HepG2 (cell line): ENCODE data around the gene ING1. TPM values are rescaled to one million over a fixed set of nuclear protein-coding genes. Genes with fewer than 3 reads are reported as not detected.

ENCODE experiments used
- CEBPB ChIP-seq: IDR thresholded peaks from 2 replicates; pipeline ENCODE4 v1.6.1; 2011; ENCODE audit warnings: low read depth, low read length, improper control_type of control experiment, borderline replicate concordance
- CREB1 ChIP-seq, 2 experiments: fragments of 450-650 bp in 1 of 2; IDR thresholded peaks; 2 replicates each; pipeline ENCODE4 v1.6.1; 2016 to 2017; ENCODE audit warnings: control low read depth in 1 of 2, mild to moderate bottlenecking in 1 of 2, missing compliant biosample characterization in 1 of 2, missing genetic modification characterization in 1 of 2
- FIP1L1 ChIP-seq: fragments of 200-400 bp; formaldehyde crosslinking; IDR thresholded peaks from 2 replicates; pipeline ENCODE4 v1.6.1; 2018; ENCODE audit warnings: low read depth, mild to moderate bottlenecking, low read length, moderate library complexity, borderline replicate concordance; ENCODE audit not compliant: insufficient read depth
- FLYWCH1 ChIP-seq: sonication (generic); formaldehyde crosslinking; IDR thresholded peaks from 2 replicates; pipeline ENCODE4 v1.8.1; 2023; ENCODE audit warnings: mild to moderate bottlenecking, missing genetic modification reagents
- FOXK1 ChIP-seq: sonication (generic); formaldehyde crosslinking; IDR thresholded peaks from 2 replicates; pipeline ENCODE4 v1.4.0; 2020; ENCODE audit warnings: low read depth, missing genetic modification reagents, borderline replicate concordance
- JUN ChIP-seq: sonication (generic); formaldehyde crosslinking; IDR thresholded peaks from 2 replicates; pipeline ENCODE4 v1.4.0; 2020; ENCODE audit warnings: mild to moderate bottlenecking, missing genetic modification reagents
- KMT2A ChIP-seq: sonication (generic); formaldehyde crosslinking; IDR thresholded peaks from 2 replicates; pipeline ENCODE4 v1.4.0; 2020; ENCODE audit warnings: missing genetic modification reagents
- MYC ChIP-seq: sonication (generic); formaldehyde crosslinking; IDR thresholded peaks from 2 replicates; pipeline ENCODE4 v1.9.0; 2021; ENCODE audit warnings: missing genetic modification reagents, borderline replicate concordance
- NFYC ChIP-seq: IDR thresholded peaks from 2 replicates; pipeline ENCODE4 v1.6.1; 2016; ENCODE audit warnings: missing genetic modification reagents, missing compliant biosample characterization
- PRMT3 ChIP-seq: sonication (generic); formaldehyde crosslinking; IDR thresholded peaks from 2 replicates; pipeline ENCODE4 v1.8.1; 2022; ENCODE audit warnings: low read depth, mild to moderate bottlenecking, moderate library complexity, missing genetic modification reagents, borderline replicate concordance
- PTBP1 ChIP-seq: fragments of 200-400 bp; formaldehyde crosslinking; IDR thresholded peaks from 2 replicates; pipeline ENCODE4 v1.6.1; 2018; ENCODE audit warnings: low read length, low read depth; ENCODE audit not compliant: poor library complexity, severe bottlenecking
- RFX1 ChIP-seq: fragments of 450-650 bp; IDR thresholded peaks from 2 replicates; pipeline ENCODE4 v1.6.1; 2017
- SRSF1 ChIP-seq: fragments of 200-400 bp; formaldehyde crosslinking; optimal IDR thresholded peaks from 2 replicates; pipeline ENCODE3; 2017; ENCODE audit warnings: mild to moderate bottlenecking, low read depth, low read length, moderate library complexity
- TIGD3 ChIP-seq: sonication (generic); formaldehyde crosslinking; IDR thresholded peaks from 2 replicates; pipeline ENCODE4 v1.5.1; 2020; ENCODE audit warnings: mild to moderate bottlenecking, missing genetic modification reagents, borderline replicate concordance
- ZNF670 ChIP-seq: sonication (generic); formaldehyde crosslinking; IDR thresholded peaks from 2 replicates; pipeline ENCODE4 v1.8.0; 2022; ENCODE audit warnings: mild to moderate bottlenecking, missing genetic modification reagents, borderline replicate concordance
- ZNF782 ChIP-seq: sonication (generic); formaldehyde crosslinking; IDR thresholded peaks from 2 replicates; pipeline ENCODE4 v1.4.0; 2020; ENCODE audit warnings: missing genetic modification reagents, mild to moderate bottlenecking, borderline replicate concordance
- ZNF83 ChIP-seq: sonication (generic); formaldehyde crosslinking; IDR thresholded peaks from 2 replicates; pipeline ENCODE4 v1.4.0; 2020; ENCODE audit warnings: missing genetic modification reagents, mild to moderate bottlenecking, borderline replicate concordance
- polyA plus RNA-seq, 8 experiments: library from polyadenylated mRNA; depleted of rRNA in 3 of 8; stranded (reverse) in 7 of 8; unstranded in 1 of 8; fragments of >200 nt; fragmentation: Illumina TruSeq in 4 of 8; extraction: Trizol in 4 of 8; gene quantifications; 2 replicates each; pipeline versions ENCODE4 v1.2.1 to v1.2.3, GENCODE V29; 2011 to 2016; ENCODE audit warnings: low read depth in 4 of 8, missing spikeins in 1 of 8, mixed read lengths in 1 of 8; ENCODE audit not compliant: insufficient read depth in 1 of 8
- total RNA-seq, 5 experiments: library from RNA; depleted of rRNA; stranded (reverse); fragments of >200 nt; fragmentation: Illumina TruSeq; extraction: Trizol; gene quantifications; 2 replicates each; pipeline ENCODE4 v1.2.3, GENCODE V29; 2016; ENCODE audit warnings: low read depth in 1 of 5
- TF ChIP-seq, protein P1 (sequence below): sonication (generic); formaldehyde crosslinking; IDR thresholded peaks from 2 replicates; pipeline ENCODE4 v1.5.0; 2020; ENCODE audit warnings: mild to moderate bottlenecking, missing genetic modification reagents
- TF ChIP-seq, protein P2 (sequence below): IDR thresholded peaks from 2 replicates; pipeline ENCODE4 v1.4.0; 2020; ENCODE audit warnings: mild to moderate bottlenecking, missing genetic modification reagents
- TF ChIP-seq, protein P3 (sequence below): sonication (generic); formaldehyde crosslinking; IDR thresholded peaks from 2 replicates; pipeline ENCODE4 v1.4.0; 2020; ENCODE audit warnings: mild to moderate bottlenecking, missing genetic modification reagents

Gene ING1
- total and polyA plus RNA-seq, 2 of the 13 experiments (the other 11 are each of a cell fraction or from before 2014, with no cell fraction given) = 8.1 to 16.1 TPM

GRCh38 chr13:110714797-110715394, 1.4 kb downstream of the ING1 start (continued):
- TF ChIP-seq, protein P1, sequence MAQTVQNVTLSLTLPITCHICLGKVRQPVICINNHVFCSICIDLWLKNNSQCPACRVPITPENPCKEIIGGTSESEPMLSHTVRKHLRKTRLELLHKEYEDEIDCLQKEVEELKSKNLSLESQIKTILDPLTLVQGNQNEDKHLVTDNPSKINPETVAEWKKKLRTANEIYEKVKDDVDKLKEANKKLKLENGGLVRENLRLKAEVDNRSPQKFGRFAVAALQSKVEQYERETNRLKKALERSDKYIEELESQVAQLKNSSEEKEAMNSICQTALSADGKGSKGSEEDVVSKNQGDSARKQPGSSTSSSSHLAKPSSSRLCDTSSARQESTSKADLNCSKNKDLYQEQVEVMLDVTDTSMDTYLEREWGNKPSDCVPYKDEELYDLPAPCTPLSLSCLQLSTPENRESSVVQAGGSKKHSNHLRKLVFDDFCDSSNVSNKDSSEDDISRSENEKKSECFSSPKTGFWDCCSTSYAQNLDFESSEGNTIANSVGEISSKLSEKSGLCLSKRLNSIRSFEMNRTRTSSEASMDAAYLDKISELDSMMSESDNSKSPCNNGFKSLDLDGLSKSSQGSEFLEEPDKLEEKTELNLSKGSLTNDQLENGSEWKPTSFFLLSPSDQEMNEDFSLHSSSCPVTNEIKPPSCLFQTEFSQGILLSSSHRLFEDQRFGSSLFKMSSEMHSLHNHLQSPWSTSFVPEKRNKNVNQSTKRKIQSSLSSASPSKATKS (CRISPR knock-in tag) = no peak
- TF ChIP-seq NFYC (no peak), SRSF1 (no peak), JUN (CRISPR knock-in tag) (no peak), CEBPB (no peak), TIGD3 (no peak), PTBP1 (no peak), FLYWCH1 (CRISPR knock-in tag) (no peak), RFX1 (no peak), PRMT3 (CRISPR knock-in tag) (no peak), CREB1 (IDR thresholded peaks at IDR 0.05) (no peak), CREB1 (CRISPR knock-in tag; IDR thresholded peaks at IDR 0.05) (no peak), ZNF670 (no peak), MYC (0 out of 2 replicates have a peak, but pooled peaks have one; percentile 45), KMT2A (CRISPR knock-in tag) (no peak), ZNF782 (CRISPR knock-in tag) (0 out of 2 replicates have a peak, but pooled peaks have one; percentile 35), ZNF83 (CRISPR knock-in tag) (no peak), FOXK1 (CRISPR knock-in tag) (no peak), FIP1L1 (no peak)
- TF ChIP-seq, protein P2, sequence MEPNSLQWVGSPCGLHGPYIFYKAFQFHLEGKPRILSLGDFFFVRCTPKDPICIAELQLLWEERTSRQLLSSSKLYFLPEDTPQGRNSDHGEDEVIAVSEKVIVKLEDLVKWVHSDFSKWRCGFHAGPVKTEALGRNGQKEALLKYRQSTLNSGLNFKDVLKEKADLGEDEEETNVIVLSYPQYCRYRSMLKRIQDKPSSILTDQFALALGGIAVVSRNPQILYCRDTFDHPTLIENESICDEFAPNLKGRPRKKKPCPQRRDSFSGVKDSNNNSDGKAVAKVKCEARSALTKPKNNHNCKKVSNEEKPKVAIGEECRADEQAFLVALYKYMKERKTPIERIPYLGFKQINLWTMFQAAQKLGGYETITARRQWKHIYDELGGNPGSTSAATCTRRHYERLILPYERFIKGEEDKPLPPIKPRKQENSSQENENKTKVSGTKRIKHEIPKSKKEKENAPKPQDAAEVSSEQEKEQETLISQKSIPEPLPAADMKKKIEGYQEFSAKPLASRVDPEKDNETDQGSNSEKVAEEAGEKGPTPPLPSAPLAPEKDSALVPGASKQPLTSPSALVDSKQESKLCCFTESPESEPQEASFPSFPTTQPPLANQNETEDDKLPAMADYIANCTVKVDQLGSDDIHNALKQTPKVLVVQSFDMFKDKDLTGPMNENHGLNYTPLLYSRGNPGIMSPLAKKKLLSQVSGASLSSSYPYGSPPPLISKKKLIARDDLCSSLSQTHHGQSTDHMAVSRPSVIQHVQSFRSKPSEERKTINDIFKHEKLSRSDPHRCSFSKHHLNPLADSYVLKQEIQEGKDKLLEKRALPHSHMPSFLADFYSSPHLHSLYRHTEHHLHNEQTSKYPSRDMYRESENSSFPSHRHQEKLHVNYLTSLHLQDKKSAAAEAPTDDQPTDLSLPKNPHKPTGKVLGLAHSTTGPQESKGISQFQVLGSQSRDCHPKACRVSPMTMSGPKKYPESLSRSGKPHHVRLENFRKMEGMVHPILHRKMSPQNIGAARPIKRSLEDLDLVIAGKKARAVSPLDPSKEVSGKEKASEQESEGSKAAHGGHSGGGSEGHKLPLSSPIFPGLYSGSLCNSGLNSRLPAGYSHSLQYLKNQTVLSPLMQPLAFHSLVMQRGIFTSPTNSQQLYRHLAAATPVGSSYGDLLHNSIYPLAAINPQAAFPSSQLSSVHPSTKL (CRISPR knock-in tag) = peak; percentile 15; the same call in 1 of the 2 replicates
- TF ChIP-seq, protein P3, sequence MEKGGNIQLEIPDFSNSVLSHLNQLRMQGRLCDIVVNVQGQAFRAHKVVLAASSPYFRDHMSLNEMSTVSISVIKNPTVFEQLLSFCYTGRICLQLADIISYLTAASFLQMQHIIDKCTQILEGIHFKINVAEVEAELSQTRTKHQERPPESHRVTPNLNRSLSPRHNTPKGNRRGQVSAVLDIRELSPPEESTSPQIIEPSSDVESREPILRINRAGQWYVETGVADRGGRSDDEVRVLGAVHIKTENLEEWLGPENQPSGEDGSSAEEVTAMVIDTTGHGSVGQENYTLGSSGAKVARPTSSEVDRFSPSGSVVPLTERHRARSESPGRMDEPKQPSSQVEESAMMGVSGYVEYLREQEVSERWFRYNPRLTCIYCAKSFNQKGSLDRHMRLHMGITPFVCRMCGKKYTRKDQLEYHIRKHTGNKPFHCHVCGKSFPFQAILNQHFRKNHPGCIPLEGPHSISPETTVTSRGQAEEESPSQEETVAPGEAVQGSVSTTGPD (CRISPR knock-in tag) = no peak
